Activated CD8-positive, alpha-beta T cell treated with anti-CD3 and anti-CD28 coated beads, Interleukin-2, amount 10 ng/mL, durations not matched to agents 7 days and 5 days (primary cell): ENCODE data around the gene OR2T27. TPM values are rescaled to one million over a fixed set of nuclear protein-coding genes. Genes with fewer than 3 reads are reported as not detected.

ENCODE experiments used
- ATAC-seq: fragments of 150-1000 bp; cut with Tn5 transposase; one replicate; pipeline ENCODE4 v1.10.0; 2021; ENCODE audit warnings: moderate library complexity
- CTCF ChIA-PET: fragments of 350-600 bp; sonication (Branson Sonifier 250); formaldehyde crosslinking; loops from one replicate; lab custom pipeline; 2021; ENCODE audit warnings: antibody characterized with exemption; lab: Charles Lee
- POLR2A ChIA-PET: fragments of 350-600 bp; sonication (Branson Sonifier 250); formaldehyde crosslinking; loops from one replicate; lab custom pipeline; 2021; ENCODE audit warnings: antibody characterized with exemption; lab: Charles Lee
- DNase-seq: peaks from one replicate; pipeline ENCODE4 v3.0.0-alpha.2; 2020
- H3K27ac Mint-ChIP-seq: one replicate; pipeline ENCODE4 v1.8.0; 2021; ENCODE audit warnings: mild to moderate bottlenecking, mixed read lengths
- H3K27me3 Mint-ChIP-seq: one replicate; pipeline ENCODE4 v1.8.0; 2021; ENCODE audit warnings: low read depth, mixed read lengths
- H3K36me3 Mint-ChIP-seq: one replicate; pipeline ENCODE4 v1.8.0; 2021; ENCODE audit warnings: low read depth, mixed read lengths
- H3K4me1 Mint-ChIP-seq: one replicate; pipeline ENCODE4 v1.8.0; 2021; ENCODE audit warnings: low read depth, mixed read lengths
- H3K4me3 Mint-ChIP-seq: one replicate; pipeline ENCODE4 v1.8.0; 2021; ENCODE audit warnings: mild to moderate bottlenecking, mixed read lengths
- H3K9me3 Mint-ChIP-seq: one replicate; pipeline ENCODE4 v1.8.0; 2022; ENCODE audit warnings: mixed read lengths; ENCODE audit not compliant: insufficient read depth
- total RNA-seq, 2 experiments: library from RNA; stranded (reverse); gene quantifications; one replicate each; pipeline ENCODE4 v1.2.3, GENCODE V29; 2021

Gene OR2T27
- total RNA-seq, 2 experiments from 2014 or later = not detected

DNA sequence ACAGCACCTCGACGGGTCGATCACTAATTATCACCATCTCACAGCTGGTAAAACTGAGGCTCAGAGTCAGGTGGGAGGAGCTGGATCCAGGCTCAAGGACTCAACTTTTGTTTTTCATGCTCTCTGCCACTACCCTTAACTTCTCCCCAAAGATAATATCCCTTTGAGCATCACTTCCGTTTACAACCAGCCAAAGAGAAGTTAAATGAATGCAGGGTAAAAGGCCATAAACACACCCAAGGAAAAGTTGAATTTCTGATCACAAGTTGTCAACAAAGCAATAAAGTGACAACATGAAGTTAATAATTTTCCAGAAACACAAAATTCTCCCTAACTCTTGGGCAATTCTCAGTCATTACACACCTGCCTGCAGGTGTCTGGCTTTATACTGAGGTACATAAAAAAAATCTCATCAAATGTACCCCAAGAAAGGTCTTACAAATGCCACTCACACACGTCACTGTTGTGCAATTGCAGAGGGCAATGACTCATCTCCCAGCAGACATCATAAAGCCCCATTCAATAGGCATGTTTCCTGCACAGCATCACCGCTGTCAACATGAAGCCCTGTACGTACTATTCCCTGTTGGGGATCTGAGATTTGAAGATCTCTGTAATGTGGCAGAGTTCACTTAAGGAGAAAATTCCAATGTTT, 23.8 kb downstream of the OR2T27 start:
- DNase-seq (no peak), ATAC-seq (no peak)
- POLR2A ChIA-PET = no interaction called here
- Mint-ChIP-seq H3K36me3 (no peaks in the 10 kb centered on the region), H3K27ac (no peak overlapping the region), H3K9me3 (no peaks in the 10 kb centered on the region), H3K4me3 (no peak overlapping the region), H3K4me1 (no peaks in the 10 kb centered on the region), H3K27me3 (peaks cover 2% of the 10 kb centered on the region)
- CTCF ChIA-PET = no interaction called here

DNA sequence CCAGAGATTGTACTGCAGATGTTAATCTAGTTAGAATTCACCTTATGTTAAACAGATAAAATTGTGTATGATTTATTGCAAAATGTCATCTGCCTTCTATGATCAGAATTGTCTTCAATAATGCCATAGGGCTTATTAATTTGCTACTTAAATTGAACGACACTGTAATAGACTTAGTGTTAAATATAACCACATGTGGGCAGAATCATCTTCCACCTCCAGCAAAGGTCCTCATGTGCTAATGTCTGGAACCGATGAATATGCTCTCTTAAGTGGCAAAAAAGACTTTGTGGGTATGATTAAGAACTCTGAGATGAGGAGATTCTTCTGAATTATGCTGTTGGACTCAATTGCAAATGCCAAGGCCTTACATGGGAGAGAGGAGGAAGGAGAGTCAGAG, 24.8 kb downstream of the OR2T27 start:
- DNase-seq = no peak
- Mint-ChIP-seq H3K27ac (no peak overlapping the region), H3K4me3 (no peak overlapping the region), H3K9me3 (no peaks in the 10 kb centered on the region), H3K27me3 (peaks cover 2% of the 10 kb centered on the region), H3K36me3 (no peaks in the 10 kb centered on the region), H3K4me1 (no peaks in the 10 kb centered on the region)
- ChIA-PET CTCF (no interaction called here), POLR2A (no interaction called here)
- no peak for ATAC-seq

GRCh38 chr1:248627971-248628844, 27.1 kb downstream of the OR2T27 start:
- ATAC-seq (no peak), DNase-seq (no peak)
- no peaks in the 10 kb centered on the region for H3K36me3 Mint-ChIP-seq
- POLR2A ChIA-PET = no interaction called here
- no peaks in the 10 kb centered on the region for H3K4me1 Mint-ChIP-seq
- no peak overlapping the region for H3K4me3 Mint-ChIP-seq
- H3K27ac Mint-ChIP-seq = no peak overlapping the region
- no peaks in the 10 kb centered on the region for H3K9me3 Mint-ChIP-seq
- H3K27me3 Mint-ChIP-seq = peaks cover 2% of the 10 kb centered on the region
- CTCF ChIA-PET = no interaction called here

DNA sequence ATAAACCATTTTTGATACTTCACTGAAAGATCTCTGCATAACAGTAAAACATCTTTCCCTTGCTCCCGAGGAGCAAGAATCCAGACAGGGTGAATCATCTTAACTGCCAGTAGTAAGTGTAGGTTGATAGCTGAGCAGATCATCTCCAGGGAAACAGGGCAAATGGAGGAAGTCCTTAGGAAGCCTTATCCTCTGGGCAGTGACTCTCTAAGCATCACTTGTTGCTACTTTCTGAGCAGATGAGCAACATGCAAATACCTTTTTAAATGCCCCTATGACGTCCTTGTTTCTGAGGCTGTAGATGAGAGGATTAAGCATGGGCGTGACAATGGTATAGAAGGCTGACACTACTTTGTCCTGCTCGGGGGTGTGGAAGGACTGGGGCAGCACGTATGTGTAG, 29.4 kb downstream of the OR2T27 start:
- ATAC-seq = no peak
- H3K27me3 Mint-ChIP-seq = peaks cover 5% of the 10 kb centered on the region
- ChIA-PET CTCF (interaction anchor here (4.8 kb wide), 1 partner anchor 179 kb away, joined by 34 read pairs; no protein-coding TSS in a partner anchor), POLR2A (no interaction called here)
- H3K27ac Mint-ChIP-seq = no peak overlapping the region
- H3K9me3 Mint-ChIP-seq = no peaks in the 10 kb centered on the region
- no peak for DNase-seq
- no peak overlapping the region for H3K4me3 Mint-ChIP-seq
- no peaks in the 10 kb centered on the region for H3K4me1 Mint-ChIP-seq
- H3K36me3 Mint-ChIP-seq = no peaks in the 10 kb centered on the region

DNA sequence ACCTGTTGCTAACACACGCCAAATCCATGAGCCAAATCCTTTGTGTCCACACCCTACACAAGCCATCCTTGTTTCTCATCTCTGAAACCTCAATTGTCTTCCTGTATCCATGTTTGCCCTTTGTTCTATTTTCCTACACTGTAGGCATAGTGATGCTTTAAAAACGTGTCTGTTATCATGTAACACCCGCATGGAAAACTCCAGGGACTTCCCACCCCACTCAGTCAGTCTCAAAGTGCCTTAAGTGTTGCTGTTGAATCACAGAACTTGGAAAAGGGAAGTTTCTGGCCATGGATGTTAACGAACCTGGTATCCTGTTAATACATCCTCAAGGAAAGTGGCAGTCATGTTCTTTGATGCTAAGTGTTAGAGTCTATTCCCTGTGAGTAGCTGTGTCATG, 30.2 kb downstream of the OR2T27 start:
- CTCF ChIA-PET = interaction anchor here (1.0 to 4.8 kb wide), 2 partner anchors 15 to 180 kb away, joined by 4 to 34 read pairs; no protein-coding TSS in a partner anchor
- no peaks in the 10 kb centered on the region for H3K9me3 Mint-ChIP-seq
- no peaks in the 10 kb centered on the region for H3K36me3 Mint-ChIP-seq
- ATAC-seq (no peak), DNase-seq (no peak)
- H3K4me3 Mint-ChIP-seq = no peak overlapping the region
- no peak overlapping the region for H3K27ac Mint-ChIP-seq
- POLR2A ChIA-PET = no interaction called here
- no peaks in the 10 kb centered on the region for H3K4me1 Mint-ChIP-seq
- peaks cover 3% of the 10 kb centered on the region for H3K27me3 Mint-ChIP-seq

GRCh38 chr1:248622570-248623001, 32.7 kb downstream of the OR2T27 start:
- ChIA-PET CTCF (interaction anchor here (0.9 to 4.8 kb wide), 7 partner anchors 9 to 379 kb away, joined by 3 to 34 read pairs (median 4); no protein-coding TSS in a partner anchor), POLR2A (no interaction called here)
- Mint-ChIP-seq H3K27me3 (peaks cover 3% of the 10 kb centered on the region), H3K4me1 (no peaks in the 10 kb centered on the region), H3K9me3 (no peaks in the 10 kb centered on the region), H3K27ac (no peak overlapping the region), H3K36me3 (no peaks in the 10 kb centered on the region), H3K4me3 (no peak overlapping the region)
- ATAC-seq (no peak), DNase-seq (no peak)

DNA sequence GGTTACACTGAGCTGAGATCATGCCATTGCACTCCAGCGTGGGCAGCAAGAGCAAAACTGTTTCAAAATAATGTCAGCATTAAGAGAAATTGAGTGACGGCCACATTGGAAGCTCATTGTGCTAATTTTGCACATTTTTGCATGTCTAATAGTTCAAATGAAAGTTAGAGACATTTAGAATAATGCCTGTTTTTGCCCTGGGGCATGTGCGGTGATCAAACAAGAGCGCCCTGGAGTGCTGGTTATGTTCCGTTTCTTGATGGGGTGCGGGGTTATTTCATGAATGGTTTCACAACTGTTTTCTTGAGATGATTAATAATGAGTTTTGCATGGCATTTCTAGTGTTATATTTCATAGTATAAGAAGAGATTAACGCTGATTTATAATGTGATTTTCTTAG, 33.6 kb downstream of the OR2T27 start:
- Mint-ChIP-seq H3K4me1 (no peaks in the 10 kb centered on the region), H3K9me3 (no peaks in the 10 kb centered on the region), H3K36me3 (no peaks in the 10 kb centered on the region), H3K27ac (no peak overlapping the region), H3K4me3 (no peak overlapping the region), H3K27me3 (peaks cover 3% of the 10 kb centered on the region)
- ChIA-PET CTCF (interaction anchor here (1.0 to 4.8 kb wide), 4 partner anchors 8 to 184 kb away, joined by 5 to 34 read pairs (median 7); no protein-coding TSS in a partner anchor), POLR2A (interaction anchor here (0.6 kb wide), 1 partner anchor 56 kb away, joined by 4 read pairs; no protein-coding TSS in a partner anchor)
- ATAC-seq (no peak), DNase-seq (no peak)

DNA sequence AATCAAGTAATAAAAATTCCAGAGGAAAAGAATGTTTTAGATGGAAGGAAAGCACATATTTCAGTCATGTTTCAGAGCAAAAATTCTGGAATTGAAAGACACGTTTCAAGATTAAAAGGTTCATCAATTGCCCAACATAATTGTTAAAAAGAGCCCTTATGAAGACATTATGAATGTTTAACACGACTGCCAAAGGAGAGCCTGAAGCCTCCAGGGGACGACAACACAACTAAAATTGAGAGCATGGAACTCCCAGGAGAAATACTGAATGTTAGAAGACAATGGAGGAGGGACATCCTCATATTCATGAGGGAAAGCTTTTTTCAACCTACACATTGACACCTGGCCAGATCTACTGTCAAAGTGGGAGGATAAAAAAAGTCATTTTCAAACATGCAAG, 36.5 kb downstream of the OR2T27 start:
- ATAC-seq (no peak), DNase-seq (peak; percentile 68)
- H3K27ac Mint-ChIP-seq = no peak overlapping the region
- no peak overlapping the region for H3K4me3 Mint-ChIP-seq
- H3K9me3 Mint-ChIP-seq = no peaks in the 10 kb centered on the region
- CTCF ChIA-PET = interaction anchor here (1.2 to 1.9 kb wide), 4 partner anchors 10 to 214 kb away, joined by 3 to 10 read pairs (median 4); no protein-coding TSS in a partner anchor
- POLR2A ChIA-PET = no interaction called here
- peaks cover 3% of the 10 kb centered on the region for H3K27me3 Mint-ChIP-seq
- H3K36me3 Mint-ChIP-seq = no peaks in the 10 kb centered on the region
- H3K4me1 Mint-ChIP-seq = no peaks in the 10 kb centered on the region

DNA sequence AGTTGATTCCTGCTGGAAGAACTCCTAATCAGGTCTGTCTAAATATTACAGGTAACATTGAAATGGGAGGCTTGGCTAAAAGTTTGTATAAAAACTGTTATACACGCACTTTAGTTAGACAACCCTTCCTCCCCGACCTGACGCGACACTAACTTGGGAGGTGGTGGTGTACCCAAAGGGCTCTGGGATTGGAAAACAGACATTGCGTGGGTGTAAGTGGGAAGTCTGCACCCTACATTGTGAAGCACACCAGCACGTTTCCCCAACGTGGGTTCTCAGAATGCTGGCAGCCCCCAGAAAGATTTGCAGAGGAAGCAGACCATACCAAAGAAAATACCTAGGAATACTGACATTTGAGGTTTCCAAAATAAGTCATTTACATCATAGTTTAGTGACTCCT, 37.2 kb downstream of the OR2T27 start:
- H3K36me3 Mint-ChIP-seq = no peaks in the 10 kb centered on the region
- peaks cover 2% of the 10 kb centered on the region for H3K4me1 Mint-ChIP-seq
- CTCF ChIA-PET = interaction anchor here (1.0 to 1.5 kb wide), 2 partner anchors 11 to 68 kb away, joined by 3 read pairs; no protein-coding TSS in a partner anchor
- H3K27ac Mint-ChIP-seq = no peak overlapping the region
- DNase-seq (no peak), ATAC-seq (no peak)
- peaks cover 3% of the 10 kb centered on the region for H3K27me3 Mint-ChIP-seq
- no peaks in the 10 kb centered on the region for H3K9me3 Mint-ChIP-seq
- POLR2A ChIA-PET = no interaction called here
- H3K4me3 Mint-ChIP-seq = no peak overlapping the region

- H3K27me3 Mint-ChIP-seq = no peaks in the 10 kb centered on the region
- H3K9me3 Mint-ChIP-seq = no peaks in the 10 kb centered on the region
- DNase-seq = no peak
- no peak overlapping the region for H3K27ac Mint-ChIP-seq
- H3K36me3 Mint-ChIP-seq = no peaks in the 10 kb centered on the region
- POLR2A ChIA-PET = no interaction called here
- H3K4me3 Mint-ChIP-seq = no peak overlapping the region
- CTCF ChIA-PET = interaction anchor here (0.6 to 2.3 kb wide), 5 partner anchors 8 to 371 kb away, joined by 3 to 8 read pairs (median 5); no protein-coding TSS in a partner anchor
- H3K4me1 Mint-ChIP-seq = peaks cover 8% of the 10 kb centered on the region
- ATAC-seq = no peak
Measured at GRCh38 chr1:248613742-248614141, 41.6 kb downstream of the OR2T27 start.

DNA sequence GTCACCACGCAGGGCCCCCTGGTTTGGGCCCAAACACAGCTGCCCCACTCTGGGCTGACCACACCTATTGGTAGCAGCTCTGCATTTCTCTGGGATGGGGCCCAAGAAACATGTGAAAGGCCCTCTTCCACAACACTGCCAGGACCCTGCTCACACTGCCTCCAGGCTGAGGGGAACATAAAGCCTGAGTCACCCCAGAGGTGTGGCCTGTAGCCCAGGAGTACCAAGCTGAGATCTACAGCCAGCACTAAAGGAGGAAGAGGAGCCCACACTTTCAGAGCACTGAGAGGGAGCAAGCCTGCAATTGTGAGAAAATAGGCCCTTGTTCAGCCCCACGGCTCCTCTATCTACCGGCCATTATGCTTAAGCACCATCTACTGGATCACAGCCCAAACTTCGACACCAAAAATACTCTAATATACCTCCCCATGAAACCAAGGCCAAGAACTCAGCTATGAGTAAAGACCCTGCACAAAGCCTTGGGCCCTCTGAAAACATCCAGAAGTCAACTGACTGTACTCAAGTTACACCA, 43.4 kb downstream of the OR2T27 start:
- H3K36me3 Mint-ChIP-seq = no peaks in the 10 kb centered on the region
- POLR2A ChIA-PET = no interaction called here
- H3K9me3 Mint-ChIP-seq = no peaks in the 10 kb centered on the region
- ATAC-seq = peak; percentile 55
- CTCF ChIA-PET = interaction anchor here (1.4 to 2.3 kb wide), 2 partner anchors 194 to 207 kb away, joined by 4 to 7 read pairs; no protein-coding TSS in a partner anchor
- H3K4me3 Mint-ChIP-seq = no peak overlapping the region
- H3K27ac Mint-ChIP-seq = no peak overlapping the region
- peaks cover 8% of the 10 kb centered on the region for H3K4me1 Mint-ChIP-seq
- DNase-seq = peak; percentile 26
- H3K27me3 Mint-ChIP-seq = no peaks in the 10 kb centered on the region
